Measurements from ENCODE around the gene PKD1L1.

- TF ChIP-seq CTCF (optimal IDR thresholded peaks at IDR 0.05 in 1 of 3, IDR thresholded peaks at IDR 0.05 in 1 of 3, conservative IDR thresholded peaks at IDR 0.05 in 1 of 3; ENCODE audit: extremely low read depth in 1 of 3, insufficient read depth in 2 of 3, low read length in 3 of 3) (no peak), EZH2 (IDR thresholded peaks at IDR 0.05; ENCODE audit: low read length) (no peak)
Measured at GRCh38 chr7:47771990-47772360, 176.3 kb downstream of the PKD1L1 start.
